ENCODE data around the gene COTL1.

- TF ChIP-seq TAF1 (IDR thresholded peaks at IDR 0.05; ENCODE audit: borderline replicate concordance, low read depth, low read length), result no peak
- TF ChIP-seq MEF2A (IDR thresholded peaks at IDR 0.05; ENCODE audit: borderline replicate concordance, low read depth), result no peak
- TF ChIP-seq CTCF (IDR thresholded peaks at IDR 0.05), result no peak
- TF ChIP-seq FOXJ3 (CRISPR knock-in tag; IDR thresholded peaks at IDR 0.05), result no peak
- no peak for TF ChIP-seq EZH2phosphoT487 (IDR thresholded peaks at IDR 0.05; ENCODE audit: borderline replicate concordance, low read depth)
- TF ChIP-seq GABPA (IDR thresholded peaks at IDR 0.05; ENCODE audit: low read depth), result no peak
- TF ChIP-seq ZBTB33 (IDR thresholded peaks at IDR 0.05; ENCODE audit: borderline replicate concordance, low read depth), result no peak
- no peak for TF ChIP-seq REST (IDR thresholded peaks at IDR 0.05; ENCODE audit: low read depth, low read length)
- no peak for TF ChIP-seq USF2 (IDR thresholded peaks at IDR 0.05; ENCODE audit: borderline replicate concordance, low read depth, low read length)
- TF ChIP-seq RXRA (IDR thresholded peaks at IDR 0.05; ENCODE audit: borderline replicate concordance, low read depth), result no peak
- no peak for TF ChIP-seq EP300 (IDR thresholded peaks at IDR 0.05; ENCODE audit: borderline replicate concordance in 1 of 2, low read depth in 1 of 2, low read length in 1 of 2)
These were observed 37.1 kb upstream of the COTL1 start for GRCh38 chr16:84654998-84655397.

All from SK-N-SH (cell line).